ENCODE data around the gene ZDHHC9.

Gene ZDHHC9

GRCh38 chrX:129783291-129783713, 60.4 kb downstream of the ZDHHC9 start:
- TF ChIP-seq TCF12 (IDR thresholded peaks at IDR 0.05; ENCODE audit: low read depth) (no peak), FOXM1 (IDR thresholded peaks at IDR 0.05; ENCODE audit: borderline replicate concordance, low read depth) (no peak), REST (IDR thresholded peaks at IDR 0.05; ENCODE audit: low read depth) (no peak), RAD21 (IDR thresholded peaks at IDR 0.05; ENCODE audit: low read depth) (no peak), CEBPB (IDR thresholded peaks at IDR 0.05) (no peak), NFIC (IDR thresholded peaks at IDR 0.05) (no peak), EGR1 (IDR thresholded peaks at IDR 0.05) (no peak), ZBTB7A (IDR thresholded peaks at IDR 0.05; ENCODE audit: low read depth) (no peak), TAF1 (IDR thresholded peaks at IDR 0.05; ENCODE audit: low read depth) (no peak), YY1 (IDR thresholded peaks at IDR 0.05; ENCODE audit: low read depth) (no peak), MAX (IDR thresholded peaks at IDR 0.05) (no peak), EP300 (IDR thresholded peaks at IDR 0.05; ENCODE audit: borderline replicate concordance) (no peak), CREB1 (IDR thresholded peaks at IDR 0.05; ENCODE audit: low read depth) (no peak), TEAD4 (IDR thresholded peaks at IDR 0.05) (no peak), USF1 (IDR thresholded peaks at IDR 0.05) (no peak)

- no peak for TF ChIP-seq TCF12 (IDR thresholded peaks at IDR 0.05; ENCODE audit: low read depth)
- no peak for TF ChIP-seq EP300 (IDR thresholded peaks at IDR 0.05; ENCODE audit: borderline replicate concordance)
- TF ChIP-seq USF1 (IDR thresholded peaks at IDR 0.05), result no peak
- no peak for TF ChIP-seq YY1 (IDR thresholded peaks at IDR 0.05; ENCODE audit: low read depth)
Observed at GRCh38 chrX:129782706-129783105, 61.0 kb downstream of the ZDHHC9 start.

GRCh38 chrX:129781680-129782495, 61.8 kb downstream of the ZDHHC9 start:
- TF ChIP-seq ZBTB7A (IDR thresholded peaks at IDR 0.05; ENCODE audit: low read depth), result no peak
- TF ChIP-seq REST (IDR thresholded peaks at IDR 0.05; ENCODE audit: low read depth), result peak; percentile 76

GRCh38 chrX:129781134-129781672, 62.5 kb downstream of the ZDHHC9 start:
- TF ChIP-seq USF1 (IDR thresholded peaks at IDR 0.05) (no peak), FOXM1 (IDR thresholded peaks at IDR 0.05; ENCODE audit: borderline replicate concordance, low read depth) (no peak), REST (IDR thresholded peaks at IDR 0.05; ENCODE audit: low read depth) (no peak), YY1 (IDR thresholded peaks at IDR 0.05; ENCODE audit: low read depth) (no peak), TEAD4 (IDR thresholded peaks at IDR 0.05) (no peak), CREB1 (IDR thresholded peaks at IDR 0.05; ENCODE audit: low read depth) (no peak), CEBPB (IDR thresholded peaks at IDR 0.05) (no peak), EGR1 (IDR thresholded peaks at IDR 0.05) (no peak), RAD21 (IDR thresholded peaks at IDR 0.05; ENCODE audit: low read depth) (no peak), ZBTB7A (IDR thresholded peaks at IDR 0.05; ENCODE audit: low read depth) (no peak), TAF1 (IDR thresholded peaks at IDR 0.05; ENCODE audit: low read depth) (no peak), MAX (IDR thresholded peaks at IDR 0.05) (no peak), NFIC (IDR thresholded peaks at IDR 0.05) (no peak), TCF12 (IDR thresholded peaks at IDR 0.05; ENCODE audit: low read depth) (no peak), EP300 (IDR thresholded peaks at IDR 0.05; ENCODE audit: borderline replicate concordance) (no peak)

All from Ishikawa (cell line).